GM19324 (cell line): ENCODE measurements around the gene PDGFRB.

Experiments used
- ATAC-seq: cut with Tn5 transposase; IDR thresholded peaks from one replicate; pipeline ENCODE4 v1.9.1; 2021; ENCODE audit warnings: mild to moderate bottlenecking, moderate library complexity; ENCODE audit not compliant: unreplicated experiment, low FRiP score

The PDGFRB gene

DNA sequence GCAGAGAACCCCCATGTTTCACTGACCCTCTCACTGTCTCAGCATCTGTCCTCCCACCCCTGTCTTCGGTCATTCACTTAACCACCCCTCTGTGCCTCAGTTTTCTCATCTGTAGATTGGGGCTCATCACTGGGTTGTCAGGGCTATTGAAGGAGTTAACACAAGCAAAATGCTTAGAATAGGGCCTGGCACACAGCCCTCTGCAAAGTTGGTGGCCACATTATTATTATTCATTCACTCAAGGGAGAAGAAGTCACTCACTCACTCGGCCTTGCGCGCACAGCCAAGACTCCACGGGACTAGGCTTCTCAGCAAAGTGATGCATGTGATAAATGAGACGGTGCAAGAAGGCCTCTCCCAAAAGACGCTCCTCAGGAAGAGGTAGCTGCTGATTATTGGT is 8.0 kb downstream of the PDGFRB start:
- no peak for ATAC-seq

DNA sequence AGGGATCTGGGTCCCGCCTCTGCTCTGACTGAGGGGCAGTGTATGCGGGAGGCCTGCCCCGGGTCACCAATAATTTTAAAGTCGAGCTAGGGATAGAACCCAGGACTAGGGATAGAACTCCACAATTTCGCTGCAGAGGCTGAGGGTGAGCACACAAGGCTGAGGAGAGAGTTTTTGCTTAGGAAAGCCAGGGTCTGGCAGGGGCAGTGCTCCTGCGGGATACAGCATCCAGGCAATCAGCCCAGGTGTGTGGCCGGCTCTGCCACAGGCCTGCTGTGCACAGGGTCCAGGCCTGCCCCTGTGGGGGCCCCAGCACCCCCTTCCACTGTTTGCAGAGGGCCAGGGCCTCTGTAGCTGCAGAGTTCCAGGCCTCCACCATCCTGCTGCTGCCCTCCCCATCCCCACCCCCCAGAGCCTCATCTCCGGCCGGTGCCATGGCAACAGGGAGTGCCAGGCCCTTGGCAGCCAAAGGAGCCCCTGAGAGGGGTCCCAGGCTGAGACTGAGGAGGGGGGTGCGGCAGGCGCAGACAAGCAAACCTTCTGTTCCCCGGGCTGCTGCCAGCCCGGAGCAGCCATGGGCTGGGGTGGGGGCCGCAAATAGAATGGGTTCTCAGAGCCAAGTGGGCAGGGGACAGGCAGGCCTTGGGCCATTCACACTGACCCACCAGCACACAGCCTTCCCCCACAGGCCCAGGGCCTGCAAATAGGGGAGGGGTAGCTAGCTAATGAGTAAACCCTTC is 8.6 kb downstream of the PDGFRB start:
- ATAC-seq, result no peak

GRCh38 chr5:150146235-150146634 is 9.4 kb downstream of the PDGFRB start:
- no peak for ATAC-seq

- ATAC-seq, result no peak
Observed at GRCh38 chr5:150144879-150145278, 10.8 kb downstream of the PDGFRB start.

- no peak for ATAC-seq
Observed at GRCh38 chr5:150144246-150144801, 11.3 kb downstream of the PDGFRB start.

GRCh38 chr5:150143350-150144245 is 12.0 kb downstream of the PDGFRB start:
- ATAC-seq, result no peak

DNA sequence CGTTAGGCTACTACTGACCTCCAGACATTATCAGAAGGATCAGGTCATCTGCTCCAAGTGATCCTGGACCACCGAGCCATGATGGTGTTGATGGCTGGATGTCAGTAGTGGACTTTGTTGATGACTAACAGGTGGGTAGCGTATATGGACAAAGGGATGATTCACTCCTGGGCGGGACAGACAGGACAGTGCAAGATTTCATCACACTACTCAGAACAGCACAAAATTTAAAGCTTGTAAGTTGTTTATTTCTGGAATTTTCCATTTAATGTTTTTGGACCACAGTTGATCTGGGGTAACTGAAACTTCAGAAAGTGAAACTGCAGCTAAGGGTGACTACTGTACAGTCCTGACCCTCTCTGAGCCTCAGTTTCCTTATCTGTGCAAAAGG is 12.7 kb downstream of the PDGFRB start:
- ATAC-seq, result no peak

DNA sequence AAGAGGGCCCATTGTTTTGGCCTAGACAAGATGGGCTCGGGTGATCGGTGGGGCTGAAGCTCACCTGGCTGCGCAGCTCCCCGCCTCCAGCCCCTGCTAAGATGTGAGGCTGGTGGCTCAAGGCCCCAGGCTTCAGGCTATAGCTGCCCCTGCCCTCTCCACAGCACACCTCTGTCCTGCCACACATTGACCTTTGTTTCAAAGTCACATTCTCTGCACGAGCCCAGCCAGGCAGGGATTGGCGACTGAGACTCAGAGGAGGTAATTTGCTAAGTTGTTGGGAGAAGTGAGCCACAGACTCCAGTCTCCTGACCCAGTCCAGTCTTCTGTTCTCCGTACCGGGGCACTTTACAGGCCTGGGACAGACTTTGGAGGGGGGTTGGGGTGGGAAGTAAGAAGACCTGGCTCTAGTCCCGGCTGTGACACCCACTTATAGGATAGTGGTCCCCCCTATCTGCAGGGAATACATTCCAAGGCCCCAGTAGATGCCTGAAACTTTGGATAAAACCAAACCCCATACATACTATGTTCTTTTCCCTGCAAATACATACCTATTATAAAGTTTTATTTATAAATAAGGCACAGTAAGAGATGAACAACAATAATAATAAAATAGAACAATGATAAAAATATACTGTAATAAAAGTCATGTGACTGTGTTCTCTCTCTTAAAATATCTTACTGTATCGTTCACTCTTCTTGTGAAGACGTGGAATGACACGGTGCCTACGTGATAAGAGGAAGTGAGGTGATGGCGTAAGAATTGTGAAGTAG is 13.3 kb downstream of the PDGFRB start:
- ATAC-seq, result no peak

GRCh38 chr5:150141544-150142184 is 14.0 kb downstream of the PDGFRB start:
- no peak for ATAC-seq

DNA sequence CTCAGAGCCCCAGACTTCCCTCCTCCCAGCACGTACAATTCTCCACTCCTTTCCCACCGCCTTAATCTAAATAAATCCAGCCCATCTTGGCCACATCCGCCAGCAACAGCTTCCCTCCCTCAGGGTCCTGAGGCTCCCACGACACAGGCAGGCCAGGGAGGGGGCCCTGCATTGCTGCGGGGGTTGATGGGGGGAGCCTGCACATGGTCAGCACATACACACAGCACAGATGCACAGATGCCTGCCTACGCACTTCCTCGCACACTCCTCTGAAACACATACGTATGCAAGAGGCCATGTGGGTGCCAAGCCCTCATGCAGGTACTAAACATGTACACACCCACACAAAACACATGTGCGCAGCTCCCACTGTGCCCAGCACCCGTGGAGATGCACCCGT is 14.8 kb downstream of the PDGFRB start:
- ATAC-seq, result no peak

DNA sequence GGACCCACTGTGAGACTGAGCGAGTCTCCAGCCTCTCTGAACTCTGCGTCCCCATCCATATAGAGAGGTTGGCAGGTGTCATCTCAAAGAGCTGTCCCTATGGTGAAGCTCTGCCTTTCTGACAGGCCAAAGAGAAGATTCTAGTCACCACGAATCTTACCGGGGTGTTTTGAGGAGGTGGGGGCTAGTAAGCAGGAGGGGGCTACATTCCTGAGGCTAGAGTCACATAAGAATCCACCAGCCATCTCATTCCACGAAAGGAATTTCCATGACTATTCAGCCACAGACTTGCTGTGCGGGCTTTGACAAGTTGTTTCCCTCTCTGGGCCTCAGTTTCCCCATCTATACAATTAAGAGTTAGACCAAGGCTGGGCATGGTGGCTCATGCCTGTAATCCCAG is 16.3 kb downstream of the PDGFRB start:
- no peak for ATAC-seq

GRCh38 chr5:150138551-150139265 is 16.9 kb downstream of the PDGFRB start:
- ATAC-seq, result no peak

GRCh38 chr5:150137997-150138396 is 17.6 kb downstream of the PDGFRB start:
- no peak for ATAC-seq

GRCh38 chr5:150137168-150137957 is 18.3 kb downstream of the PDGFRB start:
- ATAC-seq, result no peak

DNA sequence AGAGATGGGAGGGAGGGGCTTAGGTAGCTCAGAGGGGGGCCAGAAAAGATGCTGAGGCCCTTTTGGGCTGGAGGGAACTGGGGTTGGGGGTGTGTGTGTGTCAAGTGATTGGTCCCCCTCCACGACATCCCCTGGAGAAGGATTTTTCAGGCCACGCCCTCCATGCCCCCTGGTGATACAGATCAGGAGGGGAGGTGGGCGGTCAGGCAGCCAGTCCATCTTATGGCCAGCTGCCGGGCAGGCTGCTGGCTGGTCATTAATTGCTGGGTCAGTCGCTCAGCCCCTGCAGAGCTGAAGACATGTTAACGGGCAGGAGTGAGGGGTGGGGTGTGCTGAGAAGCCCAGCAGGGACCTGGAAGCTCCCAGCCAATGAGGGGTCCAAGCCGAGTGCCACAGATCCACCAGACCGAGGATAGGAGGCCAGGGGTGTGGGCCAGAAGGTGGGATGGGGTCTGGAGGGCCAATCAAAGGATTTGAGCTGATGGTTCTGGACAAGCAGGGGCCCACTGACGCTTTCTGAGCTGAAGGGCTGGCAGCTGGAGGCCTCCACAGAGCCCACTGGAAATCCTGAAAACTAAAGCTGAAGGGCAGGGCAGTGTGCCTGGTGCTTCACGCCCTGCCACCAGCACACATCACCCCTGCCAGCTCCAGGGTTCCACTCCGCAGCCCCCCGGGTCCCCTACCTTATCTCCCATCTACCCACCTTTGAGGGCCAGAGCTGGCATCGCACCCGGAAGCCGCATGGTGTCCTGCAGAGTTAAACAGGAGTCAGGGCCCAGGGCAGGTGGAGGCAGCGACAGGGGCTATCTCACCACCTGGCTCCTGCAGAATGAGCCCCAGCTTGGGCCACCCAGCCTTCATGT is 19.1 kb downstream of the PDGFRB start:
- no peak for ATAC-seq

GRCh38 chr5:150135557-150136304 is 19.9 kb downstream of the PDGFRB start:
- no peak for ATAC-seq

DNA sequence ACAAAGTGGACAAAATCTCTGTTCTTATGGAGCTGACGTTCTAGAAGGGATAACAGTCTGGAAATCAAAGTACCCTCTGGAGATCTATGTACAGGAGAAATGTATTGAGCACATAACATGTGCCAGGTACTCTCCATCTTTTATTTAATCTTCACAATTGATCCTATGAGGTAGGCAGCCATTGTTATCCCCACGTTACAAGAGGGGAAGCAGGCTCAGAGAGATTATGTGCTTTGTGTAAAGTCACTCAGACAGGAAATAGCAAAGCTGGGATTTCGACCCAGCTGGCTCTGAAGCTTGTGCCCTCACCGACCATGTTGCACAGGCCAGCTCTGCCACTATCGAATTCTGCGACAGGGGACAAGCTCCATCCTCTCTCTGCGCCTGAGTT is 21.5 kb downstream of the PDGFRB start:
- no peak for ATAC-seq
